ENCODE results near the gene FCRL6. TPM values are rescaled to one million over a fixed set of nuclear protein-coding genes. Genes with fewer than 3 reads are reported as not detected.

The FCRL6 gene
- total RNA-seq, 2 donors from 2014 or later = not detected

DNA sequence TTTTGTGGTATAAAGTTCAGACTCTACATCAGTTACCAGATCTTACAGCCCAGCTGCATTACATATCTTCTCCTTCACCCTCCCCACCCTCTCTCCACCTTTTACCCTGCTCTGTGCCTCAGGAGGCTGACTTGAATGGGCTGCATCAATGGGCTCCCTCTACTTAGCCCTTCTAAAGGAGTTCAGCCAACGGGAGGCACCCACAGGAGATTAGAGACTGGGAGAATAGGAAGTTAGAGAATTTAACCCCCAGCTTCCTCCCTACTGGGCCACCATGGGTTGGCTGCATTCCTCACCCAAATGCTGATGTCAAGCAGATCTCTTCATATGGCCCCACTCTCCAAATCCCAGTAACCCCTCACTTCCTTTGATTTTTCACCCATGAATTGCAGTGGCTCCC is 38.5 kb upstream of the FCRL6 start:
- 47% methylated on average over 1 of the region's 1 CpG for WGBS
- intact Hi-C loops (cut with DNase I) = no loop called here

DNA sequence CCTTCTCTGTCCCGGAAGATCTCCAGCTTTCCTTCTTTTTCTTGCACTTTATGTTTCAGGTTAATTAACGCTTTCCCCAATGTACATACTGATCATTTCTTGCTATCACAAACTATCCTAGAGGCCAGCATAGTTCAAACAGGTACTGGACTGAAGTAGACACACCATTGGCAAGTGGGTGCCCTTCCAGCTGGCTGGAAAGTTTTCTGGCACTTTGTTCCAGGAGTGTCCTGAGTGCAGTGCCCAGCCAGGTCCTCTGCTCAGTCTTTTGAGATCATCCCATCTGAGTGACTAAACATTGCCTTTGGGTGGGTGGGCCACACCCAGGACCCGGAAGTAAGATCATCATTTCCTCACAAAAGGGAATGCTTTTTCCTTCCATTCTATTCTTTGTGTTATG is 36.4 kb upstream of the FCRL6 start:
- WGBS = 86% methylated on average over 3 of the region's 3 CpGs
- Histone ChIP-seq H3K27ac (no peak overlapping the region), H3K27me3 (replicated peaks; ENCODE audit: insufficient read depth) (no peaks in the 10 kb centered on the region), H3K4me3 (no peak overlapping the region), H3K9me3 (no peaks in the 10 kb centered on the region), H3K4me1 (replicated peaks) (no peaks in the 10 kb centered on the region), H3K36me3 (no peaks in the 10 kb centered on the region)
- TF ChIP-seq POLR2A (IDR thresholded peaks at IDR 0.05) (no peak), POLR2AphosphoS5 (IDR thresholded peaks at IDR 0.05) (no peak)
- TF ChIP-seq, protein P1, sequence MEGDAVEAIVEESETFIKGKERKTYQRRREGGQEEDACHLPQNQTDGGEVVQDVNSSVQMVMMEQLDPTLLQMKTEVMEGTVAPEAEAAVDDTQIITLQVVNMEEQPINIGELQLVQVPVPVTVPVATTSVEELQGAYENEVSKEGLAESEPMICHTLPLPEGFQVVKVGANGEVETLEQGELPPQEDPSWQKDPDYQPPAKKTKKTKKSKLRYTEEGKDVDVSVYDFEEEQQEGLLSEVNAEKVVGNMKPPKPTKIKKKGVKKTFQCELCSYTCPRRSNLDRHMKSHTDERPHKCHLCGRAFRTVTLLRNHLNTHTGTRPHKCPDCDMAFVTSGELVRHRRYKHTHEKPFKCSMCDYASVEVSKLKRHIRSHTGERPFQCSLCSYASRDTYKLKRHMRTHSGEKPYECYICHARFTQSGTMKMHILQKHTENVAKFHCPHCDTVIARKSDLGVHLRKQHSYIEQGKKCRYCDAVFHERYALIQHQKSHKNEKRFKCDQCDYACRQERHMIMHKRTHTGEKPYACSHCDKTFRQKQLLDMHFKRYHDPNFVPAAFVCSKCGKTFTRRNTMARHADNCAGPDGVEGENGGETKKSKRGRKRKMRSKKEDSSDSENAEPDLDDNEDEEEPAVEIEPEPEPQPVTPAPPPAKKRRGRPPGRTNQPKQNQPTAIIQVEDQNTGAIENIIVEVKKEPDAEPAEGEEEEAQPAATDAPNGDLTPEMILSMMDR (IDR thresholded peaks at IDR 0.05) = no peak
- intact Hi-C loops (cut with DNase I) = no loop called here
- no peak for DNase-seq (ENCODE audit: low spot score)

More for the DNA sequence above, 38.5 kb upstream of the FCRL6 start:
- Histone ChIP-seq H3K9me3 (no peaks in the 10 kb centered on the region), H3K27me3 (replicated peaks; ENCODE audit: insufficient read depth) (no peaks in the 10 kb centered on the region), H3K4me3 (no peak overlapping the region), H3K4me1 (replicated peaks) (no peaks in the 10 kb centered on the region), H3K27ac (no peak overlapping the region), H3K36me3 (no peaks in the 10 kb centered on the region)
- TF ChIP-seq POLR2A (IDR thresholded peaks at IDR 0.05) (no peak), POLR2AphosphoS5 (IDR thresholded peaks at IDR 0.05) (no peak)
- DNase-seq (ENCODE audit: low spot score) = no peak

DNA sequence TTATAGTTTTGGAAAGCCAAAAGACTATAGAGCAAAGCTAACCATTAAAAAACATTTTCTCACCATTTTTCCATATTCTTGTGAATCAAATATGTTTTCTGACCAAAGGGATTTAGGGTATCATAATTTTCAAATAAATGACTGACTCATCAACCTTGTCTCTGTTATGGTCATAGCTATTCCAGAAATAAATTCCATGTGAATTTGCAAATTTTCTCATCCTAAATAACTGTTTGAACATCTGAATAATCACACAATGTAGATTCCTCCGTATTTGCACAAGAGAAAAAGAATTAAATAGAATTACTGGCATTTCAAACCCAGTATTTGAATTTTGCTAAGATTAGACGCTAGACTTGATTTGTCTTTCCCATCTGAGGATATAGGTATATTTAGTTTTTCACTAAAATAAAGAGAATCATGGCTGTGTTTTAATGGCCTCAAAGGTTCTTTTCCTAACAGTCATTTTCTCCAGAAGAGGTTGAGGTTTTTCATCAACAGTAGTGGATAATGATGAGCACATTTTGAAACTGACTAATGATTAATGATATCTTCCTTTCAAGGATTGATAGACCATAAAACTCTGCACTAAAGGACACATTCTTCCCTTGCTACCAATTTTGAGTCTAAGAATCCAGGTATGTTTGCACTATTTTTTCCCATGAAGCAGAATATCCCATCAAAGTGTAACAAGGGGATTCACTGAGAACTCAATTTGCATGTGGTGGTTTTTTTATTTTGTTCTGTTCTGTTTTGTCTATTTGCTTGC is 30.8 kb upstream of the FCRL6 start:
- 95% methylated on average over 2 of the region's 2 CpGs for WGBS
- no peaks in the 10 kb centered on the region for H3K9me3 ChIP-seq
- no peaks in the 10 kb centered on the region for H3K36me3 ChIP-seq
- TF ChIP-seq, protein P1 (IDR thresholded peaks at IDR 0.05) = no peak
- no peak for TF ChIP-seq POLR2A (IDR thresholded peaks at IDR 0.05)
- TF ChIP-seq POLR2AphosphoS5 (IDR thresholded peaks at IDR 0.05) = no peak
- no peaks in the 10 kb centered on the region for H3K4me1 ChIP-seq (replicated peaks)
- no peak overlapping the region for H3K27ac ChIP-seq
- H3K27me3 ChIP-seq (replicated peaks; ENCODE audit: insufficient read depth) = no peaks in the 10 kb centered on the region
- intact Hi-C loops (cut with DNase I) = no loop called here
- no peak overlapping the region for H3K4me3 ChIP-seq
- no peak for DNase-seq (ENCODE audit: low spot score)

DNA sequence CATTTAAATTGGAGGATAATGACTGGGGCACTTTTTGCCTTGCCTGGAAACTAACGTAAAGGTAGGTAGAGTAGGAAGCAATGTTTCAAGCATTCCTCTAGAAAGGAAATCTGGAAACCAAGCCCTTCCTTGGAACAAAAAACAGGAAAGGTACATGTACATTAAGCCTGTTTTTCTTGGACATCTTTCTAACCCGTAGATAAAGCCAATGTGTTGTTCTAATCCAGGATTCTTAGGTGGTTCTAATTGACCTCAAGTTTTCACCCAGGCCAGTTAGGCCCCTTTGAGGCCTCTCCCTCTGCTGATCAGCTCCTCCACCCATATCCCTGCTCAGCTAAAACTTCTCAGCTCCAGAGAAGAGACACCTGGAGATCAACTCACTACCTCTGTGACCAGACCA is 27.7 kb upstream of the FCRL6 start:
- intact Hi-C loops (cut with DNase I) = no loop called here
- H3K4me1 ChIP-seq (replicated peaks) = no peaks in the 10 kb centered on the region
- H3K36me3 ChIP-seq = no peaks in the 10 kb centered on the region
- no peak overlapping the region for H3K4me3 ChIP-seq
- H3K9me3 ChIP-seq = no peaks in the 10 kb centered on the region
- DNase-seq (ENCODE audit: low spot score) = no peak
- TF ChIP-seq, protein P1 (IDR thresholded peaks at IDR 0.05) = no peak
- no peak for TF ChIP-seq POLR2AphosphoS5 (IDR thresholded peaks at IDR 0.05)
- no peak for TF ChIP-seq POLR2A (IDR thresholded peaks at IDR 0.05)
- H3K27me3 ChIP-seq (replicated peaks; ENCODE audit: insufficient read depth) = no peaks in the 10 kb centered on the region
- H3K27ac ChIP-seq = no peak overlapping the region
- 76% methylated on average over 2 of the region's 2 CpGs for WGBS

DNA sequence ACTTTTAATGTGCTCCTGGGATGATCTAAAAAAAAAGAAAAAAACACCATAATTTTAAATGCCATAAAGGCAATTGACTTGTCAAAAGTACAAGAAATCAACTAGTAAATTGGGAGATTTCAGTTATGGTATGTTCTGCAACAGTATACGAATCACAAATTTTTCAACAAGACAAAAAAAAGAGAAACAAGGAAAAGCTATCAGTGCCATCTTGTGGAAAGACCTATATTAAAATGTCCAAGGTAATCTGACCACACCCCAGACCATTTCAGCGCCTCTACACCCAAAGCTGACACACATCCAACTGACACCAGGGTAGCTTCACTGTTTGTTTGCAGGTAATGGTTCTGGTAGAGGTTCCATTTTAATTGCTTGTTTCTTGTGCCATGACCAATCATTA is 26.4 kb upstream of the FCRL6 start:
- H3K27me3 ChIP-seq (replicated peaks; ENCODE audit: insufficient read depth) = no peaks in the 10 kb centered on the region
- intact Hi-C loops (cut with DNase I) = no loop called here
- 84% methylated on average over 2 of the region's 2 CpGs for WGBS
- no peaks in the 10 kb centered on the region for H3K4me1 ChIP-seq (replicated peaks)
- no peaks in the 10 kb centered on the region for H3K9me3 ChIP-seq
- H3K36me3 ChIP-seq = no peaks in the 10 kb centered on the region
- no peak for DNase-seq (ENCODE audit: low spot score)
- no peak overlapping the region for H3K4me3 ChIP-seq
- TF ChIP-seq, protein P1 (IDR thresholded peaks at IDR 0.05) = no peak
- H3K27ac ChIP-seq = no peak overlapping the region
